ENCODE measurements around the gene ECSIT. TPM values are rescaled to one million over a fixed set of nuclear protein-coding genes. Genes with fewer than 3 reads are reported as not detected.

ECSIT gene
- total RNA-seq, 2 donors from 2014 or later: 27.0 to 37.3 TPM

DNA sequence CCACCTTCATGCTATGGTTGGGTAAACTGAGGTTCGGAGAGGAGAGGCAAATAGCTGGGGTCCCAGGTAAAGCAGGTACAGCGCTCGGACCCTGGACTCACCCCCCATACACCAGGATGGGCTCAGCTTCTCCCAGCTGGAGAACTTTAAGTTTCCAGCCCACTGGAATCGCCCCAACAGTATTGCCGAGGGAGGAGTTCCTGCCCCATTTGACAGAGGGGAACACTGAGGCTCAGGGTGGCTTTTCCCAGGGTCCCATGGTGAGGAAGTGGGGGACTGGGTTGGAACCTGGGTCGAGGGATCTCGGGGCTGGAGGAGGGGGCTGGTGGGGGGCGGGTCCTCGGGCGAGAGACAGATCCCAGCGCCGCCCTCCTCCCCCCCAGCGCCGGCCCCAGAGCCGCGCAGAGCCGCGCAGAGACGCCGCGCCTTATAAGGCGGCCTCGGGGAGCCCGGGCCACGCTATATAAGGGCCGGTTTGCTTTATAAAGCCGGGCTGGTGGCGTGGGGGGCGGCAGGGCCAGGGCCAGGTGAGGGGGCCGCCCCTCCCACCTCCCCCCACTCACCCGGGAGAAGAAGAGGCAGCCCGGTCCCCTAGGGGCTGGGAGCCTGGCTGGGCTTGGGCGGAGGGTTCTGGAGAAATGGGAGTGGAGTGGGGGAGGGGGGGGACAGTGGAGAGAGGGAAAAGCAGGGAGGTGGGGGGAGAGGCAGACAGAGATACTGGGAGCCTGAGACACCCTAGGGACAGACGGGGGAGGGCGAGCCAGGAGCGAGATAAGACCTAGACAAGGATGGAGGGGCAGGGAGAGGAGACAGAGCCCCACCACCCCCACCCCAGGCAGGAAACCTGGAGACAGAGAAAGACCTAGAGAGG is 10.8 kb upstream of the ECSIT start:
- no peaks in the 10 kb centered on the region for H3K36me3 Mint-ChIP-seq
- H3K27ac Mint-ChIP-seq: no peak overlapping the region
- peaks cover 20 to 23% of the 10 kb centered on the region in 2 donors for H3K27me3 Mint-ChIP-seq
- no peak for DNase-seq (ENCODE audit: low spot score)
- no peak for ATAC-seq
- no peaks in the 10 kb centered on the region for H3K9me3 Mint-ChIP-seq
- no peak overlapping the region for H3K4me3 Mint-ChIP-seq
- peaks cover 6 to 13% of the 10 kb centered on the region in 2 donors for H3K4me1 Mint-ChIP-seq (ENCODE audit: low read depth in 2 of 2)

DNA sequence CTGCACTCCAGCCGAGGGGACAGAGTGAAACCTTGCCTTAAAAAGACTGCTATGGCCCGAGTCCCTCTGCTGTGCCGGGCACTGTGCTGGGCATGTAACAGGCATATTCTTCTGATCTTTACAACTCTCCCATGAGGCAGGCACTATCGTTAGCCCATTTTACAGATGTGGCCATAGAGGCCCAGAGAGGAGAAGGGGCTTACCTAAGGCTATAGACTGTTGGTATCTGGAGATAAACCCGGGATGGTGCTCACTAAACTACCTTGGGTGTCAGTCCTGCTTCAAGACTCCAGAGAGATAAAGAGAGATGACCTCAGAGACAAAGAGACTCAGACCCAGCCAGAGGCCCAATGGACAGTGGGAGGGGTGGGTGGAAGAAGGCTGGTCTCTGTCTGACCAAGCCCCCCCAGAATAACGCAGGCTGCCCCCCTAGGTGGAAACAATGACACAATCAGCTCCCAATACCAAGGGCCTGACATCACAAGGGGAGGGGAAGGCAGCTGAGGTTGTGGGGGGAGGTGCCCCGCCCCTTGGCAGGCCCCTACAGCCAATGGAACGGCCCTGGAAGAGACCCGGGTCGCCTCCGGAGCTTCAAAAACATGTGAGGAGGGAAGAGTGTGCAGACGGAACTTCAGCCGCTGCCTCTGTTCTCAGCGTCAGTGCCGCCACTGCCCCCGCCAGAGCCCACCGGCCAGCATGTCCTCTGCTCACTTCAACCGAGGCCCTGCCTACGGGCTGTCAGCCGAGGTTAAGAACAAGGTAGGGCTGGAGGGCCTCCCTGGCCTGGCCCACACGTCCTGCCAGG is 9.5 kb upstream of the ECSIT start, which contains the start of gene CNN1:
Gene CNN1 (plus strand): TSS at position 620 of the 805 bp plus-strand sequence. CDS start 77 bp downstream, at position 697.
- Mint-ChIP-seq H3K9me3 (no peaks in the 10 kb centered on the region), H3K4me1 (ENCODE audit: low read depth in 2 of 2) (peaks cover 11 to 17% of the 10 kb centered on the region in 2 donors), H3K27ac (no peak within 1 kb of the TSS), H3K4me3 (no peak within 1 kb of the TSS), H3K27me3 (peaks cover 14 to 16% of the 10 kb centered on the region in 2 donors), H3K36me3 (no peaks in the 10 kb centered on the region)
- ATAC-seq (no peak), DNase-seq (ENCODE audit: low spot score) (no peak)

DNA sequence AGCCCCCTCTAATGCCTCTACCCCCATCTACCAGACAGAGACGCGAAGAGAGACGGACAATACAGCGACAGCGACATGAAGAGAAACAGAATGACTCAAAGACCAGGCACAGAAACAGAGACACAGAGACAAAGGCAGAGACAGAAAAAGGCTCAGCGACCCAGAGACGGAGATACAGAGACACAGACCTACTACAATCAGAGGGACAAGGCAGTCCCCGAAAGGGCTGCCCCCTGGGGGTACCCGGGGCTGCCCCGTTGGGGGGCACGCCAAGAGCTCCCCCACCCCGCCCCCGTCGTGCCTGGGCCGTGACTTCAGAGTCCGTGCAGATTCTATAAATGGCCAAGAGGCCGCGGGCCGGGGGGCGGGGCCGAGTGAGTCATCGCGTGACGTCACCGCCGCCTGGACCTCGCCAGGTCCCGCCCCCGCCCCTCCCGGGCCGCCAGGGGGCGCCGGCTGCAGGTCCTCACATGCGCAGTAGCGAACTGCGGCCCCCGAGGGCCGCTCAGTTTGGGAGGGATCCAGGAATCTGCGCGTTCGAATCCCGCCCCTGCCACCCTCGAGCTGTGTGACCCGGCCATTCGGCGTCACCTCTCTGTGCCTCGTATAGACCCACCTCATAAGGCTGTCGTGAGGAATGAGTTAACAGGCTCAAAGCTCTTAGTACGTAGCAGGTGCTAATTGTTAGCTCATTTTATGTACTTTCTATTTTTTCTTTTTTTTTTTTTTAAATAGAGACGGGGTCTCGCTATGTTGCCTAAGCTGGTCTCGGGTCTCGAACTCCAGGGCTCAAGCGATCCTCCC is 7.1 kb upstream of the ECSIT start:
- Mint-ChIP-seq H3K27ac (peak overlapping the region; percentile 41 to 77), H3K9me3 (no peaks in the 10 kb centered on the region), H3K4me3 (peak overlapping the region; percentile 72), H3K4me1 (ENCODE audit: low read depth in 2 of 2) (peaks cover 16 to 23% of the 10 kb centered on the region in 2 donors), H3K36me3 (no peaks in the 10 kb centered on the region), H3K27me3 (peaks cover 14 to 16% of the 10 kb centered on the region in 2 donors)
- ATAC-seq (peak; percentile 88 to 94), DNase-seq (ENCODE audit: low spot score) (peak; percentile 94)

DNA sequence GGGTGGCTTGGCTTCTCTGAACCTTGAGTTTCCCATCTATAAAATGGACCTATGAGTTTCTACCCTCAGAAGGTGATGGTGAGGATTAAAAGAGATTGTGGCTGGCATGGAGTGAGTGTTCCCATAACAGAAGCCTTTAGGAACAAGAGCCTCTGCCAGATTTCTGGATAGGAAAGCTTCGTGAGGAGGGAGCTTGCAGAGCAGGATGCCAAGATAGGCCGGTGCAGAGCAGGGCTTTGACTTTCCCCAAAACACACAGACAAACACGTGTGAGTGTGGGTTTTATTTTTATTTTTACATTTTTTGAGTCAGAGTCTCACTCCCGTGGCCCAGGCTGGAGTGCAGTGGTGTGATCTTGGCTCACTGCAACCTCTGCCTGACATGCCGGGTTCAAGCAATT is 6.0 kb upstream of the ECSIT start:
- Mint-ChIP-seq H3K4me1 (ENCODE audit: low read depth in 2 of 2) (peaks cover 16 to 23% of the 10 kb centered on the region in 2 donors), H3K27ac (peak overlapping the region in 1 of 2 donors; percentile 32), H3K9me3 (no peaks in the 10 kb centered on the region), H3K36me3 (no peaks in the 10 kb centered on the region), H3K4me3 (peak overlapping the region; percentile 3), H3K27me3 (peaks cover 8 to 12% of the 10 kb centered on the region in 2 donors)
- no peak for DNase-seq (ENCODE audit: low spot score)
- no peak for ATAC-seq

DNA sequence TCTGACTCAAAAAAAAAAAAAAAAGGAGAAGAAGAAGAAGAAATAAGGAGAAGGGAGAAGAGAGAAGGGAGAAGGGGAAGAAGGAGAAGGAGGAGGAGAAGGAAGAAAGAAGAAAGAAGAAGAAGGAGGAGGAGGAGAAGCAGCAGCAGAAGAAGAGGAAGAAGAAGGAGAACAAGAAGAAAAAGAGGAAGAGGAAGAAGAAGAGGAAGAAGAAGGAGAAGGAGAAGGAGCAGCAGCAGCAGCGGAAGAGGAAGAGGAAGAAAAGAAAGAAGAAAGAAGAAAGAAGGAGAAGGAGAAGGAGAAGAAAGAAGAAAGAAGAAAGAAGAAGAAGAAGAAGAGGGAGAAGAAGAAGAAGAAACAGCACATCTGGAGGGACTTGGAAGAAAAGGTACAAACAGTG is 5.6 kb upstream of the ECSIT start:
- peak overlapping the region in 1 of 2 donors; percentile 32 for H3K27ac Mint-ChIP-seq
- ATAC-seq (no peak), DNase-seq (ENCODE audit: low spot score) (no peak)
- H3K36me3 Mint-ChIP-seq: no peaks in the 10 kb centered on the region
- H3K9me3 Mint-ChIP-seq: no peaks in the 10 kb centered on the region
- H3K27me3 Mint-ChIP-seq: peaks cover 7 to 12% of the 10 kb centered on the region in 2 donors
- peaks cover 16 to 23% of the 10 kb centered on the region in 2 donors for H3K4me1 Mint-ChIP-seq (ENCODE audit: low read depth in 2 of 2)
- peak overlapping the region; percentile 3 for H3K4me3 Mint-ChIP-seq

DNA sequence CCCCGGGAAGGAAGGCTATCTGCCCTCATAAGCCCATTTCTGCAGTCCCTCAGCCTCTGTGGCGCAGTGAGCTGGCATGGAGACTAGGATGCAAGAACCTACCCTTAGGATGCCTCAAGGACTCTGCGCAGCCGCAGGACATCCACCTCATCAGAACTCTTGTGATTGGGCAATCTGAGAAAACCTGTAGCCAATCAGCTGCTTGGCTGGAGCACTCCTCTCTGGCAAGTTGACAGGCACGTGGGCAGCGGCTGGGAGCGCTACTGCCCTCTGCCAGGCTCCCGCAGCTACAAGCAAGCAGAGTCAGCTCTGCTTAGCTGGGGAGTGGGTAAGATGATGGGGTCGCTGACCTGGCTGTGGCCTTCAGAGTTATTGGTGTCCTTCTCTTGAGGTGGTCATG is 1.5 kb upstream of the ECSIT start:
- Mint-ChIP-seq H3K27me3 (no peaks in the 10 kb centered on the region), H3K4me3 (no peak overlapping the region), H3K27ac (no peak overlapping the region), H3K4me1 (ENCODE audit: low read depth in 2 of 2) (peaks cover 26 to 28% of the 10 kb centered on the region in 2 donors), H3K36me3 (no peaks in the 10 kb centered on the region), H3K9me3 (no peaks in the 10 kb centered on the region)
- ATAC-seq (no peak), DNase-seq (ENCODE audit: low spot score) (no peak)

DNA sequence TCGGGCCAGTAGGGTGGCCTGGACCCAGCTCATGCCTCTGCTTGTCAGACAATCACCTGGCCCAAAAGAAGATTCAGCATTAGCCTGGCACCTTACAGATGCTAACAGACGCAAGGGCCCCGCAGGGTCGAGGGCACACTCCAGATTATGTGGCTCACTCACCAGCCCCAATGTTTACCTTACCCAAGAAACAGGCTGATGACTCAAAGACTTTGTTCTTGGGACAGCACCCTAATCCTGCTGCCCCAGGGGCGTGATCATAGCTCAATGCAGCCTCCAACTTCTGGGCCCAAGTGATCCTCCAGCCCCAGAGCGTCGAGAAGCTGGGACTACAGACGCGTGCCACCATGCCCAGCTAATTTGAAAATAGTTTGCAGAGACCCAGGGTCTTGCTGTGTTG is 9.8 kb downstream of the ECSIT start:
- H3K27me3 Mint-ChIP-seq: no peaks in the 10 kb centered on the region
- no peaks in the 10 kb centered on the region for H3K36me3 Mint-ChIP-seq
- no peak for ATAC-seq
- no peaks in the 10 kb centered on the region for H3K9me3 Mint-ChIP-seq
- no peak for DNase-seq (ENCODE audit: low spot score)
- peaks cover 0 to 3% of the 10 kb centered on the region in 2 donors for H3K4me1 Mint-ChIP-seq (ENCODE audit: low read depth in 2 of 2)
- no peak overlapping the region for H3K4me3 Mint-ChIP-seq
- H3K27ac Mint-ChIP-seq: no peak overlapping the region

DNA sequence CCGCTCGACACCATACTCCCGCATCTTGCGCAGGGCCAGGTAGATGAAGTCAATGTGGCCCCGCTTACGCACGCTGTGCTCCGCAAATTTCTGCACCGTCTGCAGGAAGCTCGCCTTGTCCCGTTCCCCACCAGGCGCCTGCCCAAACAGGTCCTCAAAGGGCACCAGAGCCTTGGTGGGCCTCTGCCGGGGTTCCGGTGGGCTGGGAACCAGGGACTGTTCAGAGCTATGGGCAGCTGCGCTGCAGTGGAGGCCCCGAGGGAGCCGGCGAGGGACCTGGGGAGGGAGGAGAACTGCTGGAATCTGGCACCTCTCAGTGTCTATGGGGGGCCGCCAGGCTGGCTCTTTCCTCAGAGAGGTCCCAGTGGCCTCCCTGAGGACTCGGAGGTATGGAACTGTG is 15.0 kb downstream of the ECSIT start:
- no peaks in the 10 kb centered on the region for H3K27me3 Mint-ChIP-seq
- H3K36me3 Mint-ChIP-seq: no peaks in the 10 kb centered on the region
- ATAC-seq: no peak
- DNase-seq (ENCODE audit: low spot score): no peak
- H3K4me3 Mint-ChIP-seq: no peak overlapping the region
- H3K4me1 Mint-ChIP-seq (ENCODE audit: low read depth in 2 of 2): no peaks in the 10 kb centered on the region
- no peak overlapping the region for H3K27ac Mint-ChIP-seq
- no peaks in the 10 kb centered on the region for H3K9me3 Mint-ChIP-seq

DNA sequence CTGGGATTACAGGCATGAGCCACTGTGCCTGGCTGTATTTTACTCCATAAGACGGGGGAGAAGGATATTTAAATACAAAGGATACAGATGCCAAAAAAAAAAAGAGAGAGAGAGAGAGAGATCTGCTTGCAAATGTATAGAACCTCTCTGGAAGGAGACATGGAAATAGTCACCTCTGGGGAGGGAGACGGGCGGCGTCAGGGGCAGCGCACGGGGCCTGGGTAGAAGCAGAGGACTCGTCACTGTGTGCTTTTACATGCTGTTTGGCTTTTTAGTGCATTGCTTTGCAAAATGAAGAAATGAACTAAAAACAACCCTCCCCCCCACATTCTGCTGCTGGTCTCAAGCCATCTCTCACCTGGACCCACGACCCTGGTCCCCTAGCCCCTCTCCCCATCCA is 18.5 kb downstream of the ECSIT start:
- Mint-ChIP-seq H3K9me3 (no peaks in the 10 kb centered on the region), H3K27me3 (no peaks in the 10 kb centered on the region), H3K36me3 (no peaks in the 10 kb centered on the region), H3K4me1 (ENCODE audit: low read depth in 2 of 2) (peaks cover 6 to 8% of the 10 kb centered on the region in 2 donors), H3K27ac (no peak overlapping the region), H3K4me3 (no peak overlapping the region)
- no peak for ATAC-seq
- no peak for DNase-seq (ENCODE audit: low spot score)

DNA sequence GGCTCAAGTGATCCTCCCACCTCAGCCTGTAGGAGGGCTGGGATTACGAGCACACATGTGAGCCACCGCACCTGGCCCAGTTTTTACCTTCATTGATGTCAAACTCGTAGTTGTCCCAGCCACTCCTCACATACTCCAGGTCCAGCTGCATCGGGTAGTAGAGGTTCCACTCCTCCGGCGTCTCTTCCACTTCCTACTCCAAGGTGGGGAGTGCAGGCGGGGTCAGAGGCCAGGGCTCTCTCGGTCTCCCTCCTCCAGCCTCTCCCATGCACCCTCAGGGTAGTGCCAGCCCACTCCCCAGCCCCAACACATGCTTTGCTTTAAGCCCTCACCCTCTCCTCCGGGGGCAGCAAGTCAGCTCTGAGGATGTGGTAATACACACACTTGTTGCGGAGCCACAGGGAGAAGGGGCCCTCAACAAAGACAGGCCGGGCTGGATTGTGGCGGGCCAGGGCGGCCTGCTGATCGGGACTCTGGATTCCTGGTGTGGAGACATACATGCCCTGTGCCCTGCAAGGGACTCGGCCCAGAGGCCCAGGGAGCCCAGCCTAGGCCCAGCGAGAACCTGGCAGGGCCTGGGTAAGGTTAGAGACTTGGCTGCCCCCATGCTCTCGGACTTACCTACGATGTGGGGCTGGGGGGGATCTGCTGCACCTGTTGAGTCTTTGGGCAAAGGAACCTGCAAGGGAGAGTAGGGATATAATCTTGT is 21.4 kb downstream of the ECSIT start:
- ATAC-seq (no peak), DNase-seq (ENCODE audit: low spot score) (no peak)
- H3K4me1 Mint-ChIP-seq (ENCODE audit: low read depth in 2 of 2): peaks cover 15 to 16% of the 10 kb centered on the region in 2 donors
- no peaks in the 10 kb centered on the region for H3K9me3 Mint-ChIP-seq
- no peak overlapping the region for H3K4me3 Mint-ChIP-seq
- H3K27ac Mint-ChIP-seq: peak overlapping the region in 1 of 2 donors; percentile 85
- H3K27me3 Mint-ChIP-seq: no peaks in the 10 kb centered on the region
- H3K36me3 Mint-ChIP-seq: no peaks in the 10 kb centered on the region

DNA sequence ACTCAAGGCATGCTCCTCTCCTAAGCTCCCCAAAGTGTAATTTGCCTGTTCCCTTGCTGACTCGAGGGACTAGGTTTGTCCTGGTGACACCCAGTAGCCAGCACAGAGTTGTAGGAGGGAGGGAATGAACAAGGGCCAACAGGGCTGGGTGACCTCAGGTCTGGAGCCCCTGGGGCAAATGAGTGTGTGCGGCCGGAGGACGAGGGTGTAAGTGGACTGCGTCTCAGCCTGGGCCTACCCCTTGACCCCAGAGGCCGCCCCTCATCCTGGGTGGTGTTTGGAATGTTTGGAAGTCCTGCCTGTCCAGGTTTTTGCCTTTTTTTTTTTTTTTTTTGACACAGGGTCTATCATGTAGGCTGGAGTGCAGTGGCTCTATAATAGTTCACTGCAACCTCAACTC is 22.0 kb downstream of the ECSIT start:
- no peaks in the 10 kb centered on the region for H3K27me3 Mint-ChIP-seq

DNA sequence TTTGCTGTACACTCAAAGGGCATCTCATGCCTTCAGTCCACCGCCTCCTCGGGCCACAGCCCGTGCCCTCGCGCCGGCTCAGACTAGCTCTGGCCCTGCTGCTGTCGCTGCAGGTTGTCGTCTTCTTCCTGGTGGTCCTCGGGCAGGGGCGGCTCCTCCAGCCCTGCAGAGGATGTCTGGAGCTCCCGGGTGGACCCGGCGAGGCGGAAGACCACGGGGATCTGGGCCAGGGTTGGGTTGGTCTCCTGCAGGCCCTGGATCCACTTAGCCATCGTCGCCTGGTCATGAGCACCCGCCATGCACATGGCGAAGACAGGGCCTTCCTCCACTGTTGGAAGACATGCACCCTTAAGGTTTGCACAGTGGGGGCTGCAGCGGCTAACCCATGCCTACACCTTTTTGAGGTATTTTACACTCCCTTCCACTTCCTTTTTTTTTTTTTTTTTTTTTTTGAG is 22.8 kb downstream of the ECSIT start:
- no peaks in the 10 kb centered on the region for H3K36me3 Mint-ChIP-seq
- peak; percentile 8 to 28 for ATAC-seq
- H3K9me3 Mint-ChIP-seq: no peaks in the 10 kb centered on the region
- H3K27me3 Mint-ChIP-seq: no peaks in the 10 kb centered on the region
- DNase-seq (ENCODE audit: low spot score): no peak
- peak overlapping the region; percentile 85 to 89 for H3K27ac Mint-ChIP-seq
- peak overlapping the region; percentile 91 for H3K4me3 Mint-ChIP-seq
- peaks cover 16 to 19% of the 10 kb centered on the region in 2 donors for H3K4me1 Mint-ChIP-seq (ENCODE audit: low read depth in 2 of 2)

More for the DNA sequence above, 22.0 kb downstream of the ECSIT start:
- ATAC-seq: no peak
- H3K27ac Mint-ChIP-seq: peak overlapping the region; percentile 85 to 89
- no peaks in the 10 kb centered on the region for H3K9me3 Mint-ChIP-seq
- no peaks in the 10 kb centered on the region for H3K36me3 Mint-ChIP-seq
- DNase-seq (ENCODE audit: low spot score): no peak
- peak overlapping the region; percentile 91 for H3K4me3 Mint-ChIP-seq
- peaks cover 15 to 16% of the 10 kb centered on the region in 2 donors for H3K4me1 Mint-ChIP-seq (ENCODE audit: low read depth in 2 of 2)
